Heart left ventricle (tissue), 16 donors: ENCODE data around the gene SPAG6. TPM values are rescaled to one million over a fixed set of nuclear protein-coding genes. Genes with fewer than 3 reads are reported as not detected.

ENCODE experiments used
- ATAC-seq, 4 donors: fragments of 200-7000 bp; cut with Tn5 transposase; one replicate each; pipeline ENCODE4 v1.9.1; 2020 to 2022; ENCODE audit warnings: moderate library complexity in 4 of 4, mild to moderate bottlenecking in 3 of 4, moderate number of reproducible peaks in 1 of 4
- DNase-seq, 5 donors: peaks; one replicate each; pipeline ENCODE4 v3.0.0-alpha.2; 2020
- H3K27ac ChIP-seq, 12 donors: fragments of 200-600 bp; sonication (generic) in 4 of 12; one replicate each; pipeline versions ENCODE4 v1.5.0 to v1.8.0; 2016 to 2022; ENCODE audit warnings: mild to moderate bottlenecking in 2 of 12
- H3K27me3 ChIP-seq, 9 donors: fragments of 200-600 bp; sonication (generic) in 2 of 9; one replicate each; pipeline versions ENCODE4 v1.5.1 to v1.8.0; 2016 to 2022; ENCODE audit warnings: mild to moderate bottlenecking in 3 of 9
- H3K36me3 ChIP-seq, 9 donors: fragments of 200-600 bp; sonication (generic) in 2 of 9; one replicate each; pipeline versions ENCODE4 v1.5.0 to v1.8.0; 2018 to 2022; ENCODE audit warnings: mild to moderate bottlenecking in 2 of 9
- H3K4me1 ChIP-seq, 12 donors: fragments of 200-600 bp; sonication (generic) in 4 of 12; one replicate each; pipeline versions ENCODE4 v1.5.0 to v1.8.0; 2016 to 2022; ENCODE audit warnings: mild to moderate bottlenecking in 3 of 12
- H3K4me3 ChIP-seq, 12 donors: fragments of 200-600 bp; sonication (generic) in 4 of 12; one replicate each; pipeline versions ENCODE4 v1.5.0 to v1.8.0; 2017 to 2022; ENCODE audit warnings: mild to moderate bottlenecking in 9 of 12, moderate library complexity in 4 of 12
- H3K9me3 ChIP-seq, 12 donors: fragments of 200-600 bp; sonication (generic) in 4 of 12; one replicate each; pipeline versions ENCODE4 v1.5.0 to v1.8.0; 2016 to 2022; ENCODE audit warnings: mild to moderate bottlenecking in 1 of 12
- CTCF ChIP-seq, 12 donors: fragments of 200-600 bp; sonication (generic) in 4 of 12; IDR thresholded peaks; one replicate each; pipeline versions ENCODE4 v1.5.0 to v1.8.0; 2018 to 2022; ENCODE audit warnings: antibody characterized with exemption in 12 of 12, mild to moderate bottlenecking in 5 of 12
- POLR2A ChIP-seq, 2 donors: fragments of 450-650 bp; IDR thresholded peaks; one replicate each; pipeline ENCODE4 v1.6.1; 2017; ENCODE audit warnings: antibody characterized with exemption in 2 of 2, mild to moderate bottlenecking in 2 of 2, moderate library complexity in 2 of 2
- WGBS, 4 donors: extraction: QIAGEN DNeasy Blood & Tissue Kit in 2 of 4; methylation state at CpG; one replicate each; pipeline versions ENCODE4 v1.1.5 to v1.1.7; 2013 to 2018; 5-methylcytosine and 5-hydroxymethylcytosine counted together
- intact Hi-C, 10 donors: fragments of 100-400 bp; cut with DNase I; formaldehyde crosslinking; loops; one replicate each; pipeline versions ENCODE4 v1.11.1 to v1.14.2; 2022
- polyA plus RNA-seq, 2 donors: library from polyadenylated mRNA; stranded (reverse); fragments of 200-250 nt; gene quantifications; one replicate each; pipeline ENCODE4 v1.2.3, GENCODE V29; 2013
- total RNA-seq, 9 donors: library from RNA; depleted of rRNA in 2 of 9; stranded (reverse); fragments of >200 nt in 2 of 9; fragmentation: NEBNext Ultra II Directional in 3 of 9; extraction: Animal tissue kit (Norgen Biotek cat#: 25700) in 3 of 9; gene quantifications; one replicate each; pipeline versions ENCODE4 v1.1.0 to v1.2.4, GENCODE V29; 2016 to 2023
- donor health status: ischemic (EF 13 %, LVEDD 7.1; RV severe dilation, severe dysfunction).
- donor health status: healthy with polysubstance abuse.
- donor health status: DM: no; HTN: yes; CAD: no.
- donor health status: DM: no; HTN: no; CAD: no.
- donor health status: ischemic (EF 25% LVEDD 6.9; RV normal size, moderate dysfunction).
- donor health status: ischemic (EF 25% LVEDD 5.7; RV mildly dilated, moderate dysfunction).
- donor health status: healthy.
- donor health status: DM: yes; HTN: yes; CAD: no.
- donor health status: ischemic (EF 35%, LVEDD 5.7; RV mildly dilated, moderate dysfunction).
- donor health status: nonischemic (EF 11% LVEDD 7.7; RV severe dilation, severe dysfunction).
- donor health status: DM: yes; HTN: yes; CAD: no.
- donor health status: PGD.
- donor health status: ischemic (EF 29% LVEDD 5.4; RV normal size, mild dysfunction).
- donor health status: nonischemic (EF 23%, LVEDD 6.1; RV moderate dilation, normal function).

SPAG6 gene
- total and polyA plus RNA-seq, 11 donors: 0.42 TPM; not detected in 10

GRCh38 chr10:22344249-22344648, 1.0 kb upstream of the SPAG6 start:
- intact Hi-C loops: loop anchor here in 9 of 10 donors (5.0 to 10.0 kb wide), 5 partner anchors 91 to 371 kb away; partner anchors contain the start of genes PIP4K2A (in 2 of the 9) and DNAJC1 (in 1 of the 9)
- ATAC-seq (no peak), DNase-seq (no peak)
- no peaks in the 10 kb centered on the region for H3K36me3 ChIP-seq
- no peak overlapping the region for H3K4me3 ChIP-seq
- H3K27ac ChIP-seq: no peak overlapping the region
- peaks cover 38 to 91% (median 79%) of the 10 kb centered on the region in 9 donors for H3K27me3 ChIP-seq
- TF ChIP-seq POLR2A (IDR thresholded peaks at IDR 0.05): no peak
- no peak for TF ChIP-seq CTCF (IDR thresholded peaks at IDR 0.05)
- peaks cover 0 to 24% (median 11%) of the 10 kb centered on the region in 12 donors for H3K4me1 ChIP-seq
- H3K9me3 ChIP-seq: no peaks in the 10 kb centered on the region
- 15 to 31% (median 23%) methylated on average over 1 of the region's 1 CpG for WGBS, 4 donors

GRCh38 chr10:22344781-22345300, 455 bp upstream of the SPAG6 start:
- peaks cover 38 to 91% (median 74%) of the 10 kb centered on the region in 9 donors for H3K27me3 ChIP-seq
- TF ChIP-seq CTCF (IDR thresholded peaks at IDR 0.05): no peak
- no peak for TF ChIP-seq POLR2A (IDR thresholded peaks at IDR 0.05)
- DNase-seq: no peak
- no peak overlapping the region for H3K27ac ChIP-seq
- no peaks in the 10 kb centered on the region for H3K36me3 ChIP-seq
- no peaks in the 10 kb centered on the region for H3K9me3 ChIP-seq
- peaks cover 0 to 20% (median 8%) of the 10 kb centered on the region in 12 donors for H3K4me1 ChIP-seq
- intact Hi-C loops: loop anchor here in 9 of 10 donors (5.0 to 10.0 kb wide), 5 partner anchors 90 to 370 kb away; partner anchors contain the start of genes PIP4K2A (in 2 of the 9) and DNAJC1 (in 1 of the 9)
- no peak for ATAC-seq
- peak overlapping the region in 8 of 12 donors; percentile 0 to 50 (median 16) for H3K4me3 ChIP-seq
- 6 to 11% (median 7%) methylated on average over 26 of the region's 26 CpGs for WGBS, 4 donors

- no peaks in the 10 kb centered on the region for H3K36me3 ChIP-seq
- DNase-seq: no peak
- peaks cover 0 to 11% (median 4%) of the 10 kb centered on the region in 12 donors for H3K4me1 ChIP-seq
- no peak overlapping the region for H3K27ac ChIP-seq
- intact Hi-C loops: loop anchor here in 6 of 10 donors (10.0 kb wide), 4 partner anchors 89 to 369 kb away; partner anchors contain the start of genes PIP4K2A (in 2 of the 6) and DNAJC1 (in 1 of the 6)
- no peak overlapping the region for H3K4me3 ChIP-seq
- 26 to 28% (median 27%) methylated on average over 8 of the region's 8 CpGs for WGBS, 4 donors
- no peak for ATAC-seq
- H3K27me3 ChIP-seq: peaks cover 38 to 96% (median 71%) of the 10 kb centered on the region in 9 donors
- TF ChIP-seq CTCF (IDR thresholded peaks at IDR 0.05): no peak
- no peak for TF ChIP-seq POLR2A (IDR thresholded peaks at IDR 0.05)
- no peaks in the 10 kb centered on the region for H3K9me3 ChIP-seq
Observed at GRCh38 chr10:22346096-22346661, 883 bp downstream of the SPAG6 start.

- H3K4me1 ChIP-seq: peaks cover 0 to 7% (median 0%) of the 10 kb centered on the region in 12 donors
- H3K27me3 ChIP-seq: peaks cover 14 to 82% (median 35%) of the 10 kb centered on the region in 9 donors
- H3K9me3 ChIP-seq: no peaks in the 10 kb centered on the region
- TF ChIP-seq CTCF (IDR thresholded peaks at IDR 0.05) (no peak), POLR2A (IDR thresholded peaks at IDR 0.05) (no peak)
- intact Hi-C loops: loop anchor here in 6 of 10 donors (10.0 kb wide), 4 partner anchors 85 to 365 kb away; partner anchors contain the start of genes PIP4K2A (in 2 of the 6) and DNAJC1 (in 1 of the 6)
- ATAC-seq (no peak), DNase-seq (no peak)
- 95 to 98% (median 97%) methylated on average over 1 of the region's 1 CpG for whole genome bisulfite sequencing, 4 donors
- H3K36me3 ChIP-seq: no peaks in the 10 kb centered on the region
- no peak overlapping the region for H3K4me3 ChIP-seq
- no peak overlapping the region for H3K27ac ChIP-seq
Observed at GRCh38 chr10:22349755-22350154, 4.5 kb downstream of the SPAG6 start.
